ENCODE results near the gene AGAP1. TPM values are rescaled to one million over a fixed set of nuclear protein-coding genes. Genes with fewer than 3 reads are reported as not detected.

AGAP1 gene
- total RNA-seq, 1 donor from 2014 or later: 20.4 TPM

DNA sequence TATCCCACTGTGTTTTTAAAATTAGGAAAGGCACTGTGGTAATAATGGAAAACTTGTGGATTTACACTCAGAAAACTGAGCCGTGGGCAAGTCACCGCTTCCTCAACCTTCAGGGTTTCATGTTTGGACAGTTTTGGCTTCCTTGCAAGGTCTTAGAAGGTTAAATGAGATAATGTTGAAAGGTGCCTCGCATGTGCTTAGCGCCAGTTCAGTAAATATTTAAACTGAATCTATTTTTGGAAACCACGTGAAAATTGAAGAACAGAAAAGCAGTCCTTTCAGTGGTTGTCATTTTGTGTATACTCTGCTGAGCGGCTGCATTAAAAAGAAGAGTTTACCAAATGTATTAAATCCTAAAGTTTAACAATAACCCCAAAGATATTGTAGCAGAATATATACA lies 15.2 kb upstream of the AGAP1 start:
- no peaks in the 10 kb centered on the region for H3K79me2 ChIP-seq (ENCODE audit: low read depth)
- H3K27ac ChIP-seq: no peak overlapping the region
- no peaks in the 10 kb centered on the region for H3K27me3 ChIP-seq
- no peaks in the 10 kb centered on the region for H4K20me1 ChIP-seq (ENCODE audit: low read depth)
- DNase-seq (ENCODE audit: low spot score): no peak
- H3K4me1 ChIP-seq: no peaks in the 10 kb centered on the region
- Mint-ChIP-seq H3K9me3 (peaks cover 10% of the 10 kb centered on the region), H3K4me3 (no peak overlapping the region), H3K4me1 (no peaks in the 10 kb centered on the region), H3K27ac (no peak overlapping the region), H3K36me3 (no peaks in the 10 kb centered on the region), H3K27me3 (ENCODE audit: insufficient read depth, low read depth) (no peaks in the 10 kb centered on the region)
- H3K9me3 ChIP-seq (ENCODE audit: low read depth): no peaks in the 10 kb centered on the region
- H3F3A ChIP-seq (ENCODE audit: low read depth): no peaks in the 10 kb centered on the region
- no peak overlapping the region for H3K9ac ChIP-seq
- no peak overlapping the region for H3K4me3 ChIP-seq
- TF ChIP-seq EZH2 (IDR thresholded peaks at IDR 0.05) (no peak), EZH2phosphoT487 (IDR thresholded peaks at IDR 0.05) (no peak)
- TF ChIP-seq, protein P1, sequence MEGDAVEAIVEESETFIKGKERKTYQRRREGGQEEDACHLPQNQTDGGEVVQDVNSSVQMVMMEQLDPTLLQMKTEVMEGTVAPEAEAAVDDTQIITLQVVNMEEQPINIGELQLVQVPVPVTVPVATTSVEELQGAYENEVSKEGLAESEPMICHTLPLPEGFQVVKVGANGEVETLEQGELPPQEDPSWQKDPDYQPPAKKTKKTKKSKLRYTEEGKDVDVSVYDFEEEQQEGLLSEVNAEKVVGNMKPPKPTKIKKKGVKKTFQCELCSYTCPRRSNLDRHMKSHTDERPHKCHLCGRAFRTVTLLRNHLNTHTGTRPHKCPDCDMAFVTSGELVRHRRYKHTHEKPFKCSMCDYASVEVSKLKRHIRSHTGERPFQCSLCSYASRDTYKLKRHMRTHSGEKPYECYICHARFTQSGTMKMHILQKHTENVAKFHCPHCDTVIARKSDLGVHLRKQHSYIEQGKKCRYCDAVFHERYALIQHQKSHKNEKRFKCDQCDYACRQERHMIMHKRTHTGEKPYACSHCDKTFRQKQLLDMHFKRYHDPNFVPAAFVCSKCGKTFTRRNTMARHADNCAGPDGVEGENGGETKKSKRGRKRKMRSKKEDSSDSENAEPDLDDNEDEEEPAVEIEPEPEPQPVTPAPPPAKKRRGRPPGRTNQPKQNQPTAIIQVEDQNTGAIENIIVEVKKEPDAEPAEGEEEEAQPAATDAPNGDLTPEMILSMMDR (IDR thresholded peaks at IDR 0.05): no peak
- no peak overlapping the region for H2AFZ ChIP-seq (replicated peaks)
- no peaks in the 10 kb centered on the region for H3K36me3 ChIP-seq
- H3K4me2 ChIP-seq: no peak overlapping the region

DNA sequence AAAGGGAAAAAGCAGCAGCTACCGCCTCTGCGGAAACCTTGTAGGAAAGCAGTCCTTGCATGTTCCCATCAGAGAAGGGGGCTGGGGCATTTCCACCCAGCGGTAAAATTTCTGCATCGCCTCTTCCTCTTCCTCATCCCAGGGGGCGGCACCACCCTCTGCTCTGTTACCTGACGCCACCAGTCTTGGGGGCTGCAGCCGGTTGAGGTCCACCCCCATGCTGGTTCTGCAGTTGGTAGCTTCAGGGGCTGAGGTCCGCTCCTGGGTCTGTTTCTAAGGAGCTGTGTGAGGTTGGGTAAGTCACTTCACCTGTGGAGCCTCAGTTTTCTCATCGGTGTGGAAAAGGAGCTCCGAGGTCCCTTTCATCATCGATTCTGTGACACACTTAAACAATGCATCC lies 14.2 kb upstream of the AGAP1 start:
- no peak overlapping the region for H3K27ac ChIP-seq
- no peaks in the 10 kb centered on the region for H3K27me3 ChIP-seq
- H3K9ac ChIP-seq: no peak overlapping the region
- H3K4me2 ChIP-seq: no peak overlapping the region
- H3K4me1 ChIP-seq: no peaks in the 10 kb centered on the region
- Mint-ChIP-seq H3K9me3 (peaks cover 10% of the 10 kb centered on the region), H3K27ac (no peak overlapping the region), H3K4me3 (no peak overlapping the region), H3K4me1 (no peaks in the 10 kb centered on the region), H3K36me3 (no peaks in the 10 kb centered on the region), H3K27me3 (ENCODE audit: insufficient read depth, low read depth) (no peaks in the 10 kb centered on the region)
- H3F3A ChIP-seq (ENCODE audit: low read depth): no peaks in the 10 kb centered on the region
- H3K79me2 ChIP-seq (ENCODE audit: low read depth): no peaks in the 10 kb centered on the region
- no peak for DNase-seq (ENCODE audit: low spot score)
- no peak overlapping the region for H2AFZ ChIP-seq (replicated peaks)
- H4K20me1 ChIP-seq (ENCODE audit: low read depth): no peaks in the 10 kb centered on the region
- H3K36me3 ChIP-seq: no peaks in the 10 kb centered on the region
- TF ChIP-seq EZH2 (IDR thresholded peaks at IDR 0.05): no peak
- TF ChIP-seq, protein P1 (IDR thresholded peaks at IDR 0.05): no peak
- no peak for TF ChIP-seq EZH2phosphoT487 (IDR thresholded peaks at IDR 0.05)
- no peak overlapping the region for H3K4me3 ChIP-seq
- no peaks in the 10 kb centered on the region for H3K9me3 ChIP-seq (ENCODE audit: low read depth)

DNA sequence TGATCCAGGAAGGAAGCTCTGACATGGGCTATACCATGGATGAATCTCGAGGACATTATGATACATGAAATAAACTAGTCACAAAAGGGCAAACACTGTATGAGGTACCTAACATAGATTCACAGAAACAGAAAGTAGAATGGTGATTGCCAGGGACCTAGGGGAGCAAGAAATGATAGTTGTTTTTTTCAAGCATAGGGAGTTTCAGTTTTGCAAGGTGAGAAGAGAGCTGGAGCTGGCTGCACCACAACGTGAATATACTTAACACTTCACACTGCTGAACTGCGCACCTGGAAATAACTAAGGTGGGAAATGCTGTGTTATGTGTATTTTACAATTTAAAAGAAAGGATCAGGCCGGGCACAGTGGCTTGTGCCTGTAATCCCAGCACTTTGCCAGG lies 13.2 kb upstream of the AGAP1 start:
- H3K27me3 ChIP-seq: no peaks in the 10 kb centered on the region
- Mint-ChIP-seq H3K4me1 (no peaks in the 10 kb centered on the region), H3K27ac (no peak overlapping the region), H3K9me3 (peaks cover 5% of the 10 kb centered on the region), H3K36me3 (no peaks in the 10 kb centered on the region), H3K27me3 (ENCODE audit: insufficient read depth, low read depth) (no peaks in the 10 kb centered on the region), H3K4me3 (no peak overlapping the region)
- no peaks in the 10 kb centered on the region for H3K36me3 ChIP-seq
- H4K20me1 ChIP-seq (ENCODE audit: low read depth): no peaks in the 10 kb centered on the region
- H3F3A ChIP-seq (ENCODE audit: low read depth): no peaks in the 10 kb centered on the region
- no peaks in the 10 kb centered on the region for H3K79me2 ChIP-seq (ENCODE audit: low read depth)
- no peak for TF ChIP-seq EZH2 (IDR thresholded peaks at IDR 0.05)
- TF ChIP-seq EZH2phosphoT487 (IDR thresholded peaks at IDR 0.05): no peak
- TF ChIP-seq, protein P1 (IDR thresholded peaks at IDR 0.05): no peak
- H2AFZ ChIP-seq (replicated peaks): no peak overlapping the region
- H3K4me2 ChIP-seq: no peak overlapping the region
- no peak overlapping the region for H3K27ac ChIP-seq
- H3K9me3 ChIP-seq (ENCODE audit: low read depth): no peaks in the 10 kb centered on the region
- no peak overlapping the region for H3K9ac ChIP-seq
- no peak overlapping the region for H3K4me3 ChIP-seq
- no peak for DNase-seq (ENCODE audit: low spot score)
- H3K4me1 ChIP-seq: no peaks in the 10 kb centered on the region

Measured in neural progenitor cell (in vitro differentiated cells).